Measurements from ENCODE around the gene TBPL1. TPM values are rescaled to one million over a fixed set of nuclear protein-coding genes. Genes with fewer than 3 reads are reported as not detected.

TBPL1 gene
- total and polyA plus RNA-seq, 2 donors (not counting 1 experiment from before 2014, with no cell fraction given), result 23.3 to 29.6 TPM

DNA sequence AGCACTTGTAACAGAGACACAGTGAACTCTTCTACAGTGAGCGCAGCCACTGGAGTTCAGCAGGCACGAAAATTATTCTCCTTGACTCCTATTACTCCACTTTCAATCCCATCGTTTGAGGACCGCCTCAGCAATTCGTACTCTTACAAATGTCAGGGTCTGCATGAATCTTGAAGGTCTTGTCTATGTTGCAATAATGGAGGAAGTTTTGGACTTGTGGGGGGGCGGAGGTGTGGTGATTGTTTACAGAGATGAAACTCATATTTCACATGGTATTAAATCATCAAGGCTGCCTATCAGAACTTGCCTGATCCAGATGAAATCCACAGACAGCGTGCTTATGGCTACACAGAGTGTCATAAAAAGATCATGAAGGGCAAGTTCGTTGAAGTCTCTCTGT lies 57.4 kb downstream of the TBPL1 start:
- Histone ChIP-seq H3K4me3 (ENCODE audit: control extremely low read depth in 1 of 5, extremely low read depth in 1 of 5, insufficient read depth in 1 of 5, low read depth in 2 of 5, low read length in 4 of 5) (no peak overlapping the region), H3K27me3 (replicated peaks in 1 of 4; ENCODE audit: control extremely low read depth in 1 of 4, control insufficient read depth in 3 of 4, insufficient read depth in 4 of 4, low read length in 3 of 4) (peaks cover 0 to 4% (median 0%) of the 10 kb centered on the region in 4 experiments), H3K4me1 (ENCODE audit: control insufficient read depth in 2 of 2, insufficient read depth in 2 of 2, low read length in 2 of 2) (no peaks in the 10 kb centered on the region), H3K79me2 (ENCODE audit: control insufficient read depth, insufficient read depth, low read length) (no peaks in the 10 kb centered on the region), H2AFZ (ENCODE audit: insufficient read depth, low read depth, low read length, poor library complexity, severe bottlenecking) (no peak overlapping the region), H3K36me3 (replicated peaks in 1 of 2; ENCODE audit: control extremely low read depth in 1 of 2, control insufficient read depth in 1 of 2, extremely low read depth in 1 of 2, insufficient read depth in 2 of 2, low read length in 1 of 2) (no peaks in the 10 kb centered on the region), H4K20me1 (ENCODE audit: control insufficient read depth, insufficient read depth, low read length, poor library complexity, severe bottlenecking) (no peaks in the 10 kb centered on the region), H3K9me3 (ENCODE audit: control extremely low read depth in 1 of 3, control insufficient read depth in 2 of 3, insufficient read depth in 1 of 3, low read length in 2 of 3) (no peaks in the 10 kb centered on the region), H3K27ac (ENCODE audit: low read length in 2 of 2) (no peak overlapping the region), H3K4me2 (replicated peaks; ENCODE audit: low read depth, low read length, poor library complexity, severe bottlenecking) (no peak overlapping the region), H3K9ac (ENCODE audit: low read length) (no peak overlapping the region)
- peaks cover 27% of the 10 kb centered on the region for H3K27me3 Mint-ChIP-seq
- DNase-seq (no peak), ATAC-seq (ENCODE audit: low read depth) (no peak)
- no peak overlapping the region for H3K4me3 Mint-ChIP-seq
- no peaks in the 10 kb centered on the region for H3K9me3 Mint-ChIP-seq (ENCODE audit: insufficient read depth)
- ChIA-PET POLR2A (no interaction called here), CTCF (no interaction called here)
- no peak overlapping the region for H3K27ac Mint-ChIP-seq
- 100% methylated on average over 1 of the region's 8 CpGs for WGBS (ENCODE audit: insufficient coverage)
- intact Hi-C loops (cut with micrococcal nuclease), result no loop called here
- H3K4me1 Mint-ChIP-seq, result no peaks in the 10 kb centered on the region
- TF ChIP-seq EZH2 (IDR thresholded peaks at IDR 0.05; ENCODE audit: borderline replicate concordance, insufficient read depth, low read depth, low read length, poor library complexity, severe bottlenecking), result no peak
- TF ChIP-seq, protein P1, sequence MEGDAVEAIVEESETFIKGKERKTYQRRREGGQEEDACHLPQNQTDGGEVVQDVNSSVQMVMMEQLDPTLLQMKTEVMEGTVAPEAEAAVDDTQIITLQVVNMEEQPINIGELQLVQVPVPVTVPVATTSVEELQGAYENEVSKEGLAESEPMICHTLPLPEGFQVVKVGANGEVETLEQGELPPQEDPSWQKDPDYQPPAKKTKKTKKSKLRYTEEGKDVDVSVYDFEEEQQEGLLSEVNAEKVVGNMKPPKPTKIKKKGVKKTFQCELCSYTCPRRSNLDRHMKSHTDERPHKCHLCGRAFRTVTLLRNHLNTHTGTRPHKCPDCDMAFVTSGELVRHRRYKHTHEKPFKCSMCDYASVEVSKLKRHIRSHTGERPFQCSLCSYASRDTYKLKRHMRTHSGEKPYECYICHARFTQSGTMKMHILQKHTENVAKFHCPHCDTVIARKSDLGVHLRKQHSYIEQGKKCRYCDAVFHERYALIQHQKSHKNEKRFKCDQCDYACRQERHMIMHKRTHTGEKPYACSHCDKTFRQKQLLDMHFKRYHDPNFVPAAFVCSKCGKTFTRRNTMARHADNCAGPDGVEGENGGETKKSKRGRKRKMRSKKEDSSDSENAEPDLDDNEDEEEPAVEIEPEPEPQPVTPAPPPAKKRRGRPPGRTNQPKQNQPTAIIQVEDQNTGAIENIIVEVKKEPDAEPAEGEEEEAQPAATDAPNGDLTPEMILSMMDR (IDR thresholded peaks at IDR 0.05), result no peak

DNA sequence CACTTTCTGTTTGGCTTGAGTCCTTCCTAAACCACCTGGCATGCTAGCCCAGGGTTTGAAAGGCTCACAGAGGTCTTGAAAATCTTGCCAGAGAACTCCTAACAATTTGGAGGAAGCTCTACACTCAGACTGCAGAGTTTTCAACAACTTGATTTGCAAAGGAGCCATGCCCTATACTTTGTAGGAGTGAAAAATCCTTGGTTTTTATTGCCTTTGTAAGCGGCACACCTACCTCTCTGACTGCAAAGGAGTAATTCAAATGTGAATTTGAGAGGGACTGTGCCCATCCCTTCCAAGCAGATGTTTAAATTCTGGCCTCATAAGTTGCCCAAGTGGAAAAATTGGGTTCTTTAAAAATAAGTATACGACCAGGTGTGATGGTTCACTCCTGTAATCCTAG lies 58.0 kb downstream of the TBPL1 start:
- no peaks in the 10 kb centered on the region for H3K4me1 ChIP-seq (ENCODE audit: control insufficient read depth in 2 of 2, insufficient read depth in 2 of 2, low read length in 2 of 2)
- no peaks in the 10 kb centered on the region for H3K36me3 ChIP-seq (replicated peaks in 1 of 2; ENCODE audit: control extremely low read depth in 1 of 2, control insufficient read depth in 1 of 2, extremely low read depth in 1 of 2, insufficient read depth in 2 of 2, low read length in 1 of 2)
- CTCF ChIA-PET, result no interaction called here
- H3K4me2 ChIP-seq (replicated peaks; ENCODE audit: low read depth, low read length, poor library complexity, severe bottlenecking), result no peak overlapping the region
- 100% methylated on average over 1 of the region's 2 CpGs for WGBS (ENCODE audit: insufficient coverage)
- peaks cover 0 to 4% (median 0%) of the 10 kb centered on the region in 4 experiments for H3K27me3 ChIP-seq (replicated peaks in 1 of 4; ENCODE audit: control extremely low read depth in 1 of 4, control insufficient read depth in 3 of 4, insufficient read depth in 4 of 4, low read length in 3 of 4)
- no peaks in the 10 kb centered on the region for H3K9me3 ChIP-seq (ENCODE audit: control extremely low read depth in 1 of 3, control insufficient read depth in 2 of 3, insufficient read depth in 1 of 3, low read length in 2 of 3)
- Mint-ChIP-seq H3K9me3 (ENCODE audit: insufficient read depth) (no peaks in the 10 kb centered on the region), H3K27ac (no peak overlapping the region), H3K27me3 (peaks cover 24% of the 10 kb centered on the region), H3K4me1 (no peaks in the 10 kb centered on the region), H3K4me3 (no peak overlapping the region)
- ATAC-seq (ENCODE audit: low read depth) (no peak), DNase-seq (no peak)
- TF ChIP-seq EZH2 (IDR thresholded peaks at IDR 0.05; ENCODE audit: borderline replicate concordance, insufficient read depth, low read depth, low read length, poor library complexity, severe bottlenecking), result no peak
- TF ChIP-seq, protein P1 (IDR thresholded peaks at IDR 0.05), result no peak
- POLR2A ChIA-PET, result no interaction called here
- no peak overlapping the region for H2AFZ ChIP-seq (ENCODE audit: insufficient read depth, low read depth, low read length, poor library complexity, severe bottlenecking)
- intact Hi-C loops (cut with micrococcal nuclease), result no loop called here
- no peaks in the 10 kb centered on the region for H3K79me2 ChIP-seq (ENCODE audit: control insufficient read depth, insufficient read depth, low read length)
- H3K27ac ChIP-seq (ENCODE audit: low read length in 2 of 2), result no peak overlapping the region
- H4K20me1 ChIP-seq (ENCODE audit: control insufficient read depth, insufficient read depth, low read length, poor library complexity, severe bottlenecking), result no peaks in the 10 kb centered on the region
- H3K9ac ChIP-seq (ENCODE audit: low read length), result no peak overlapping the region
- H3K4me3 ChIP-seq (ENCODE audit: control extremely low read depth in 1 of 5, extremely low read depth in 1 of 5, insufficient read depth in 1 of 5, low read depth in 2 of 5, low read length in 4 of 5), result no peak overlapping the region

All from B cell (primary cell).